Caco-2 (cell line): ENCODE data around the gene RAB11FIP4. TPM values are rescaled to one million over a fixed set of nuclear protein-coding genes. Genes with fewer than 3 reads are reported as not detected.

Experiments
- BruUV-seq: library from RNA; stranded (reverse); fragments of 400-500 nt; replicated peaks from 2 replicates; lab custom pipeline; 2021; lab: Mats Ljungman, UMichigan
- CTCF ChIA-PET: fragments of 300-600 bp; sonication (Branson Sonifier 250); formaldehyde crosslinking; loops from one replicate; lab custom pipeline; 2022; ENCODE audit warnings: antibody characterized with exemption; lab: Charles Lee
- POLR2A ChIA-PET: fragments of 300-600 bp; sonication (Branson Sonifier 250); formaldehyde crosslinking; loops from one replicate; lab custom pipeline; 2022; ENCODE audit warnings: antibody characterized with exemption; lab: Charles Lee
- DNase-seq, 2 experiments: peaks; one replicate each; pipeline versions ENCODE4 v3.0.0 to v3.0.0-alpha.2; 2020 to 2022
- H3K27me3 ChIP-seq: replicated peaks from 2 replicates; pipeline ENCODE4 v1.6.0; 2011; ENCODE audit warnings: low read length; ENCODE audit not compliant: control insufficient read depth, insufficient read depth
- H3K36me3 ChIP-seq: 2 replicates; pipeline ENCODE4 v1.5.1; 2011; ENCODE audit warnings: low read length; ENCODE audit not compliant: control insufficient read depth, insufficient read depth
- H3K4me1 ChIP-seq: fragments of 250-450 bp; sonication (Bioruptor Pico); 2 replicates; pipeline ENCODE4 v1.5.1; 2020; ENCODE audit warnings: mild to moderate bottlenecking
- H3K4me3 ChIP-seq: 2 replicates; pipeline ENCODE4 v1.5.1; 2011; ENCODE audit warnings: low read depth, mild to moderate bottlenecking, control low read depth, low read length
- H3K9me3 ChIP-seq: fragments of 250-450 bp; sonication (Bioruptor Pico); 2 replicates; pipeline ENCODE4 v1.5.1; 2020; ENCODE audit warnings: mild to moderate bottlenecking, moderate library complexity
- H3K27ac Mint-ChIP-seq: one replicate; pipeline ENCODE4 v1.8.0; 2022; ENCODE audit warnings: mixed read lengths; ENCODE audit not compliant: unreplicated experiment
- H3K27me3 Mint-ChIP-seq: one replicate; pipeline ENCODE4 v1.8.0; 2022; ENCODE audit warnings: mixed read lengths; ENCODE audit not compliant: insufficient read depth, unreplicated experiment
- H3K36me3 Mint-ChIP-seq: one replicate; pipeline ENCODE4 v1.8.0; 2022; ENCODE audit warnings: mild to moderate bottlenecking, mixed read lengths; ENCODE audit not compliant: insufficient read depth, unreplicated experiment
- H3K4me1 Mint-ChIP-seq: one replicate; pipeline ENCODE4 v1.8.0; 2022; ENCODE audit warnings: low read depth, mixed read lengths; ENCODE audit not compliant: unreplicated experiment
- H3K4me3 Mint-ChIP-seq: one replicate; pipeline ENCODE4 v1.8.0; 2022; ENCODE audit warnings: mild to moderate bottlenecking, moderate library complexity, mixed read lengths; ENCODE audit not compliant: unreplicated experiment
- H3K9me3 Mint-ChIP-seq: one replicate; pipeline ENCODE4 v1.8.0; 2022; ENCODE audit warnings: mixed read lengths; ENCODE audit not compliant: unreplicated experiment
- intact Hi-C: fragments of 100-400 bp; cut with micrococcal nuclease; formaldehyde crosslinking; loops from one replicate; pipeline ENCODE4 v1.10.0; 2022; ENCODE audit not compliant: unreplicated experiment
- total RNA-seq: library from RNA; stranded (reverse); gene quantifications from 2 replicates; pipeline ENCODE4 v1.2.3, GENCODE V29; 2022
- TF ChIP-seq, protein P1 (sequence below), 2 experiments: fragments of 200-600 bp in 1 of 2; IDR thresholded peaks; 1 replicate in 1 of 2; 2 replicates in 1 of 2; pipeline versions ENCODE4 v1.5.1 to v1.8.0; 2011 to 2022; ENCODE audit warnings: antibody characterized with exemption in 1 of 2, control low read depth in 1 of 2, inconsistent platforms in 1 of 2, low read depth in 1 of 2, low read length in 1 of 2, mild to moderate bottlenecking in 1 of 2, moderate library complexity in 1 of 2; ENCODE audit not compliant: insufficient read depth in 1 of 2, severe bottlenecking in 1 of 2, unreplicated experiment in 1 of 2

The RAB11FIP4 gene
- total RNA-seq, 1 experiment from 2014 or later: 90.3 TPM

GRCh38 chr17:31573861-31574260, 182.4 kb downstream of the RAB11FIP4 start:
- no peaks in the 10 kb centered on the region for H3K9me3 Mint-ChIP-seq
- Histone ChIP-seq H3K27me3 (no peaks in the 10 kb centered on the region), H3K4me3 (no peak overlapping the region), H3K9me3 (no peaks in the 10 kb centered on the region), H3K4me1 (0 out of 2 replicates have a peak, but pooled peaks cover 2% of the 10 kb centered on the region), H3K36me3 (no peaks in the 10 kb centered on the region; the same call in 1 of the 2 replicates)
- no TSS peak for BruUV-seq
- DNase-seq: no peak
- H3K27ac Mint-ChIP-seq: no peak overlapping the region
- TF ChIP-seq, protein P1, sequence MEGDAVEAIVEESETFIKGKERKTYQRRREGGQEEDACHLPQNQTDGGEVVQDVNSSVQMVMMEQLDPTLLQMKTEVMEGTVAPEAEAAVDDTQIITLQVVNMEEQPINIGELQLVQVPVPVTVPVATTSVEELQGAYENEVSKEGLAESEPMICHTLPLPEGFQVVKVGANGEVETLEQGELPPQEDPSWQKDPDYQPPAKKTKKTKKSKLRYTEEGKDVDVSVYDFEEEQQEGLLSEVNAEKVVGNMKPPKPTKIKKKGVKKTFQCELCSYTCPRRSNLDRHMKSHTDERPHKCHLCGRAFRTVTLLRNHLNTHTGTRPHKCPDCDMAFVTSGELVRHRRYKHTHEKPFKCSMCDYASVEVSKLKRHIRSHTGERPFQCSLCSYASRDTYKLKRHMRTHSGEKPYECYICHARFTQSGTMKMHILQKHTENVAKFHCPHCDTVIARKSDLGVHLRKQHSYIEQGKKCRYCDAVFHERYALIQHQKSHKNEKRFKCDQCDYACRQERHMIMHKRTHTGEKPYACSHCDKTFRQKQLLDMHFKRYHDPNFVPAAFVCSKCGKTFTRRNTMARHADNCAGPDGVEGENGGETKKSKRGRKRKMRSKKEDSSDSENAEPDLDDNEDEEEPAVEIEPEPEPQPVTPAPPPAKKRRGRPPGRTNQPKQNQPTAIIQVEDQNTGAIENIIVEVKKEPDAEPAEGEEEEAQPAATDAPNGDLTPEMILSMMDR (IDR thresholded peaks at IDR 0.05; ENCODE audit: insufficient read depth in 1 of 2, low read depth in 1 of 2, low read length in 1 of 2, severe bottlenecking in 1 of 2, unreplicated experiment in 1 of 2): no peak
- no peak overlapping the region for H3K4me3 Mint-ChIP-seq
- H3K4me1 Mint-ChIP-seq: no peaks in the 10 kb centered on the region
- H3K36me3 Mint-ChIP-seq: peaks cover 39% of the 10 kb centered on the region
- no peaks in the 10 kb centered on the region for H3K27me3 Mint-ChIP-seq
- CTCF ChIA-PET: no interaction called here
- intact Hi-C loops: no loop called here
- POLR2A ChIA-PET: no interaction called here

GRCh38 chr17:31574458-31574857, 183.0 kb downstream of the RAB11FIP4 start:
- ChIA-PET POLR2A (no interaction called here), CTCF (no interaction called here)
- DNase-seq: no peak
- TF ChIP-seq, protein P1 (IDR thresholded peaks at IDR 0.05; ENCODE audit: insufficient read depth in 1 of 2, low read depth in 1 of 2, low read length in 1 of 2, severe bottlenecking in 1 of 2, unreplicated experiment in 1 of 2): no peak
- Mint-ChIP-seq H3K9me3 (no peaks in the 10 kb centered on the region), H3K27ac (no peak overlapping the region), H3K36me3 (peaks cover 43% of the 10 kb centered on the region), H3K4me1 (no peaks in the 10 kb centered on the region), H3K4me3 (no peak overlapping the region), H3K27me3 (no peaks in the 10 kb centered on the region)
- no peaks in the 10 kb centered on the region for H3K27me3 ChIP-seq
- H3K4me1 ChIP-seq: 0 out of 2 replicates have a peak, but pooled peaks cover 2% of the 10 kb centered on the region
- H3K36me3 ChIP-seq: no peaks in the 10 kb centered on the region; the same call in 1 of the 2 replicates
- no peak overlapping the region for H3K4me3 ChIP-seq
- no peaks in the 10 kb centered on the region for H3K9me3 ChIP-seq
- intact Hi-C loops: no loop called here
- BruUV-seq: no TSS peak

GRCh38 chr17:31575043-31575442, 183.6 kb downstream of the RAB11FIP4 start:
- BruUV-seq: no TSS peak
- Histone ChIP-seq H3K27me3 (no peaks in the 10 kb centered on the region), H3K9me3 (no peaks in the 10 kb centered on the region), H3K36me3 (no peaks in the 10 kb centered on the region; the same call in 1 of the 2 replicates), H3K4me1 (0 out of 2 replicates have a peak, but pooled peaks cover 2% of the 10 kb centered on the region), H3K4me3 (no peak overlapping the region)
- H3K9me3 Mint-ChIP-seq: no peaks in the 10 kb centered on the region
- CTCF ChIA-PET: no interaction called here
- H3K4me1 Mint-ChIP-seq: no peaks in the 10 kb centered on the region
- DNase-seq: no peak
- TF ChIP-seq, protein P1 (IDR thresholded peaks at IDR 0.05; ENCODE audit: insufficient read depth in 1 of 2, low read depth in 1 of 2, low read length in 1 of 2, severe bottlenecking in 1 of 2, unreplicated experiment in 1 of 2): no peak
- H3K27ac Mint-ChIP-seq: no peak overlapping the region
- no peaks in the 10 kb centered on the region for H3K27me3 Mint-ChIP-seq
- no peak overlapping the region for H3K4me3 Mint-ChIP-seq
- H3K36me3 Mint-ChIP-seq: peaks cover 45% of the 10 kb centered on the region
- intact Hi-C loops: no loop called here
- POLR2A ChIA-PET: no interaction called here
